Stimulated activated CD4-positive, alpha-beta T cell treated with anti-CD3 and anti-CD28 coated beads, Interleukin-2, amount 100 ng/mL, for 24 hours (primary cell): ENCODE data around the gene EXOC2.
"Not testable (repeated sequence)": the region's sequence is repeated elsewhere in the genome, so short reads cannot be mapped to it uniquely, and the experiment has no call there.

ENCODE experiments used
- DNase-seq, 2 donors: peaks; one replicate each; pipeline ENCODE4 v3.0.0-alpha.2; 2020

The EXOC2 gene

DNA sequence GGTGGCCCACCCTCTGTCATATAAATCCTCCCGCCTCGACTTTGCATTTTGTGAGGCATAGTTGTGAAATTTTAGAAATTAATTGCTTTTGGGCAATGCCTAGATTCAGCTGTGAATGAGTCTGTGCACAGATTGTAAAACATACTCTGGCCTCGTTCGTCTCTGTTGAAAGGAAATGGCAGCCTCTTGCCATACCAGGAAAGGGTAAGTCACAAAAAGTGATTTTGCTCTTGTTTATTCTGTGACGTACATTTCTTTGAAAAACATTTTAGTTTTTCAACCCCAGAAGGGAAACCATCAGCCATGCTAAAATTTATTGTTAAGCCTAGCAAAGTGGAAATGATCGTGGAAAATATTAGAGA is 15.3 kb upstream of the EXOC2 start:
- DNase-seq: no peak

DNA sequence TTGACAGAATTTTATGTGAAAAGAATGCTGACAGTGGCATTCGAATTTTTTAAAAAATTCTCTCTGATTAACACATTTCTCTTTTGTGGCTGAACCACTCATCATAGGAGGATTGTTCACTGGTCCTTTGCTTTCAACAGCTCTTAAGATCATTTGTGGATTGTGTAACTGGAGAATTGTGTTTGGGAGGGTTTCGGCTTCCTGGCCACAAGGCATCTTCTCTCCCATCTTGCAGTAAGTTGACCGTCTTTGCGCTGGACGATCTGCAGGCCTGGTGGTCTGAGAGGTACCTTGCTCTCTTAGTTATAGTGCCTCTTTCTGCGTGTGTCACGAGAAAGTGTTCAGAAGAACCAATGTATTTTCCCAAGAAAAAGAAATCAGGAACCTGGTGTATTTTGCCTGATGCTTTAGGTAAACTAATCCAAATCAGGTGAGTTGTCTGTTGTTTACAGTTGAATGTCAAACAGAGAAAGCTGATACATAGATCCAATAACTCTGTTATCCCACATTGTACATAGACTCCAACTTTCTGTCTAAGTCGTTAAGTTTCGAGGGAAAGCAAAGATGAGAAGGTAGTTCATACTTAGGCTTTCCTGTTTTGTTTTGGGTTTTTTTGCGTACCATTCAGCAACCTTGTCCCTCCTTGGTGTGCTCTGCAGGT is 14.8 kb upstream of the EXOC2 start:
- no peak for DNase-seq

DNA sequence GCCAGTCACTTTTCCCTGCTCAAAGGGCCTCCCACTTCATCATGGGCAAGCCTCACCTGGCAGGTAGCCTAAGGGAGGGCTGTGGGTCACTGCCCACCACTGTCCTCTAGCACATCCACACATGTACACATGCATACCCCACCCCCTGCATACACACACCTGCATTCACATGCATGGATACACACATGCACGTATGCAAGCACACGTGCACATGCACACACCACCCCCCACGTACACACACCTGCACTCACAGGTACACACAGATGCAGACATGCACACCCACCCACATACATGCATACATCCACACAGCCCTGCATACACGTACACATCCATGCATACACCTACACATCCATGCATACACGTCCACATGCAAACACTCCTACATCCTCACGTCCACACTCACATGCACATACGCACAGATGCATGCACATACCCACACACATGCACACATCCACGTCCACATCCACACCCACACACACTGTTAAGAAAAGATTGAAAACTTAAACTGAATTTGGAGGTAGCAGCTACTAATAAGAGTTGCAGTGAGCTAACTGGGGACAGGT is 14.0 kb upstream of the EXOC2 start:
- no peak for DNase-seq

DNA sequence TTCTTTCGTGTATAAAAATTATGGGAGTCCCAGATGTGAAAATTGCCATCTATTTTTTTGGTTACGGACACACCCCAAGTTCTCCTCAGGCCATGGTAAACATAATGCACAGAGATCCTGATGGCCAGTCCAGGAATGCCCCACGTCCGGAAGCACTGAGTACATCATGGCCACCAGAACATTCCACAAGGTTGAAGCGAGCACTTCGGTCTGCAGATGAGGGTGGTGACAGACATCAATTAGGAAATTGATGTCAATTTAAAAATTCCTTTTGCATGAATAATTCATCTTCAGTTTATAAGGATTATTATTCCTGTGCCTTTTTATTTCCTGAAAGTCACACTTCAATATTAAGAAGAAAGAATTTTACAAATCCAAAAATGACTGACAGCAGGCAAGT is 13.2 kb upstream of the EXOC2 start:
- DNase-seq: no peak

DNA sequence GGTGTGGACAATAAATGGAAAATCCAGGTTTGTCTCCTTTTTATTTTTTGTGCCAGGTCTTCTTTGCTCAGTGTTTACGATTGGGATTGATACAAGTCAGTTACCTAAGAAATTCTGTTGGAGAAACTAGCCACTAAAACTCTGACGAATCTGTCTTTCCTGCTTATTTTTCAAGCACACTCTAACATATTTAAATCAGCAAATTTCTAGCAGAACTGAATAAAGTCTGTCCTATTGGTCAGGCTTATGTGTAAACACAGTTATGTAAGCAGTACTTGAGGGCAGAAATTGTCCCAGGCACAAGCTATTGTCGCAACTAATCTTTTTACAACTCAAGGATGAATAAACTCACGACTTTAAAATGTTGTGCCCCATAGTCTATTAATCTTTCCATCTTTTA is 12.1 kb upstream of the EXOC2 start:
- DNase-seq: no peak

DNA sequence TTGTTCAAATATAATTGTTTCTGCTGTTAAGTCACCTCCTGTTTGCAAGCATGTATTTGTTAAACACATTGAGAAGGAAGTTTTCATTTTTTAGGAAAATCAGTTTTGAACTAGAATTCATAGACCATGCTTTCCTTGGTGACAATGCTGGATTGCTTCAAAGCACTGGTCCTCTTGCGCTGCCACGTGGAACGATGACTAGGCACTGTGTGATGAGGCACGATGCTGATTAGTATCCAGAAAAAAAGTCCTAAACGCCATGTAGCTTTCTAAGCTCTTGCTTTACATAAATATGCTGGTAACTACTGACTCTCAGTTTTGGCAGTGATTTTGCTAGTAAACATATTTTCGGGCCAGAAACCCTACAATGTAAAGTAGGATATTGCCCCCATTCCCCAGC is 11.1 kb upstream of the EXOC2 start:
- DNase-seq: no peak

DNA sequence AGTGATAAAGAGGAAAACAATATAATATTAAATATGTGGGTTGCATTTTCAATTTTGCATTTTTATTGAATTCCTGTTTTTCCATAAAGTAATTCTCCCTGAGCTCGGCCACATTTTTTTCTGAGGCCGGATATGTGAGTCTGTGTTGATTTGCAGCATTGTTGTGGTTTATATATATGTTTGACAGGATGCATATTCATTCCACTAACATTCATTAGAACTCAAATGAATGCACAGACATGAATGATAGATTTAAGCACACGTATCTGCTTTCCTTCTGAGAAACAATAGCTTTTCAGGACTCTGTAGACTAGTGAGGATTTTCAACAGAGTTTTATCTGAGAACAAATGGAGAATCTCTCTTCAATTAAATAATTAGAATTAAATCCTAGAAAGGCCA is 10.6 kb upstream of the EXOC2 start:
- DNase-seq: no peak

DNA sequence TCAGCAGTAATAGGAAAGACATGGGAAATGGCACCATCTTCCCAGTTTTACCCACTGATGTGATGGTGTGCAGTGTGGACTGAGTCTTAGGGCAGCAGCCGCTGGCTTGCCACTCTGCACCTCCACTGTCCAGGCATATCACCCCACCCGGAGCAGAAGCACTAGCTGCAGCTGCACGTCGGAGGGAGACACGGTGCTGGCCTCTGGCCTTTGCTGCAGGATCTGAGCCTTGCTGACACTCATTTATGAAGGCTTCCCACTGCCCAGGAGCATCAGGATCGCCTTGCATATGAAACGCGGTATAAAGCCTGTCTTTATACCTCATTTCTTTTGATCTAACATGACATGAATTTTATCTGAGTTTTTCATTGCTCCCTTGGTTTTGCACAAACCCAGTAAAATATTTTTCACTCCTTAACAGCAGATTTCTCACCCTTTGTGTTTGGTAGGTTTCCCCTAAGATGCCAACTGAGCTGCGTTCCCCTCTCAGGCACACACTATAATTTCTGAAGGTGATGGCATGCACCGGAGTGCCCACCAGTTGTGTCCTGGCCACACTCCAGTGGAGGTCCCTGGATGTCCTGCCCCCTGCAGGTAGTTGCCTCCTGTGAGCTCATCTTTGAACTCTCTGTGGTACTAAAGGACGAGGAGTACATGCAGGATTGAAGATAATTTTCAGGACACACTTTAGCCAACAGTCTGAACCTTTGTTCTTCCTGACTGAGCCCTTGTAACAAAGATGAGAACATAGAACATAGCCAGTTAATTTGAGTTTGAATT is 9.0 kb upstream of the EXOC2 start:
- no peak for DNase-seq

DNA sequence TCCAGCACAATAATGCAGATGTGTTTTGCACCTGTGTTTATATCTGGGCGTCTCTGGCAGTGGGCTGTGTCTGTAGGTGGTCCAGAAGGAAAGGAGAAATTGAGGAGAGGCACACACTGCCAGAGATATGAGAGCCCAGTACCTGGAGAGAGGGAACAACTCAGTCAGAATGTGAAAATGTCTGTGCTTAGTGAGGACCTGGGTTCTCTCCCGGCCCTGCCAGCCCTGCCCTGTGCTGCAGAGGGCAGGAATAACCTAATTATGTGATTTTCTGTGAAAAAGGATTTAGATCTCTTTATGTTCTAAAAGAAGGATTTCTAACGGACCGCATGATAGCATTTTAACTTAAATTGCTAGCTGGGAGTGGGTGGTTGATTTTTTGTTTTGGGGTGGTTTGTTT is 8.3 kb upstream of the EXOC2 start:
- no peak for DNase-seq

DNA sequence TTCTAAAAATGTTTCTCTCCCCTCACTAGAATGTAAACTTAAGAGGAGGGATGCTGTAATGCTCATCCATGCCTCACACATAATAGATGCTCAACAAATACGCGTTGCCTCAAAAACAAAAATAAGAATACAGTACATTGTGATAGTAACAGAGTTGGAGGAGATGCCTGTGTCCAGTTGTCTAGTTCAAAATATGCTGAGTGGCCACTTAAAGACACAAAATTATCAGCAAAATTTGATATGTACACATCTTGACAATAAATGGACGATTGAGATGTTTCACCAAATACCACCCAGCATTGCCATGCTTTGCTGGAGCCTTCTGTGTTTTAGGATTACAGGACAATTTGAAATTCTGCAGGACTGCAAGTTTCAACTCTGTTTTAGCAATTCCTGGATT is 7.6 kb upstream of the EXOC2 start:
- DNase-seq: no peak

DNA sequence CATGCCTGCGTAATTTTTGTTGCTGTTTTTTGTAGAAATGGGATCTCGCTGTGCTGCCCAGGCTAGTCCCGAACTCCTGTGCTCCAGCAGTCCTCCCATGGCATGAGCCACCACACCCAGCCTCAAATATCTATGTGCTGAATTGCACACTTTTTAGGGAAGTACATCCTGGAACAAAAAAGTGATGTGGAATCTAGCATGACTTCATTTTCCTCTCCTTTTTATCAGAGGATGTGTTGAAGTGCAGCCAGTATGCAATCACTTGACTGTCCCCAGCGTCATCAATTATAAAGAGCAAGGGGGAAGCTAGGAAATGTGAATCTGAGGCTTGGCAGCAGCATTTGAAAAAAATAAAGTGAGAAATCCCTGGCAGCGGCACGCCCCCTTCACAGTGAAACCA is 6.4 kb upstream of the EXOC2 start:
- no peak for DNase-seq

DNA sequence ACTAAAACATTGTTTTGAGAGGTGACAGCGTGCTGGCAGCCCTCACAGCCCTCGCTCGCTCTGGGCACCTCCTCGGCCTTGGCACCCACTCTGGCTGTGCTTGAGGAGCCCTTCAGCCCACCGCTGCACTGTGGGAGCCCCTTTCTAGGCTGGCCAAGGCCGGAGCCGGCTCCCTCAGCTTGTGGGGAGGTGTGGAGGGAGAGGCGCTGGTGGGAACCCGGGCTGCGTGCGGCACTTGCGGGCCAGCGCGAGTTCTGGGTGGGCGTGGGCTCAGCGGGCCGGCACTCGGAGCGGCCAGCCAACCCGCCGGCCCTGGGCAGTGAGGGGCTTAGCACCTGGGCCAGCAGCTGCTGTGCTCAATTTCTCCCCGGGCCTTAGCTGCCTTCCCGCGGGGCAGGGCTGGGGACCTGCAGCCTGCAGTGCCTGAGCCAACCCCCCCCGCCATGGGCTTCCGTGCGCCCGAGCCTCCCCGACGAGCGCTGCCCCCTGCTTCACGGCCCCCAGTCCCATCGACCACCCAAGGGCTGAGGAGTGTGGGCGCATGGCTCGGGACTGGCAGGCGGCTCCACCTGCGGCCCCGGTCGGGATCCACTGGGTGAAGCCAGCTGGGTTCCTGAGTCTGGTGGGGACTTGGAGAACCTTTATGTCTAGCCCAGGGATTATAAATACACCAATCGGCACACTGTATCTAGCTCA is 1.6 kb upstream of the EXOC2 start:
- not testable (repeated sequence) for DNase-seq

DNA sequence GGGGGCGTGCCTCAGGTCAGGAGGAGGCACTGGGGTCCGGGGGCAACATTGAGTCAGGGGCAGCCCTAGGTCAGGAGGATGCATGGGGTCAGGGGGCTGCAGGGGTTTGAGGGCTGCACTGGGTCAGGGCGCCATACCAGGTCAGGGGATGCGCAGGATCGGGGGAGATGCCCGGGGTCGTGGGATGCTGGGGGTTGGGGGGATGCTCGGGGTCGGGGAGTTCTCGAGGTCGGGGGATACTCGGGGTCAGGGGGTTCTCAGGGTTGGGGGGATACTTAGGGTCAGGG is 727 bp upstream of the EXOC2 start:
- DNase-seq: no peak

DNA sequence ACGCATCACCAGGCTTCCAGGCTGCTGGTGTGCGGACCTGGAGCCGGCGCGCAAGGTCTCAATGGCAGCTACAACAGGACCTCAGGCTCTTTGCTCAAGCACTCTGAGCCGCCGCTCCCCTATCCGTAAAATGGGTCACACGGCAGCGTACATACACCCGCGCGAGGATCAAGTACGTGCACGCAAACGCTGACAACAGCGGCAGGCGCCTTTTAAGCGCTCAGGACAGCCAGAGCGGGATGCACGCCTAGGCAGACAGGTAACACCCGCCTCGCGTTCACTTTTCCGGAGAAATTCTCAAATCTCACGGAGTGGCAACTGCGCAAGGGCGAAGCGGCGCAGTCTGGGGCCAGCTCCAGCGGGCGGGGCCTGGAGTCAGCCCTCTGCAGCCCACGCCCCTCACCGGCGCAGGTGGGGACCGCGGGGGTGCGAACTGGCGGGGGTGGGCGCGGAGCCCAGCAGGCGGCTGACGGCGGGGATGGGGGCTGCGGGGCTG is 535 bp downstream of the EXOC2 start:
- peak; percentile 80 to 81 for DNase-seq

DNA sequence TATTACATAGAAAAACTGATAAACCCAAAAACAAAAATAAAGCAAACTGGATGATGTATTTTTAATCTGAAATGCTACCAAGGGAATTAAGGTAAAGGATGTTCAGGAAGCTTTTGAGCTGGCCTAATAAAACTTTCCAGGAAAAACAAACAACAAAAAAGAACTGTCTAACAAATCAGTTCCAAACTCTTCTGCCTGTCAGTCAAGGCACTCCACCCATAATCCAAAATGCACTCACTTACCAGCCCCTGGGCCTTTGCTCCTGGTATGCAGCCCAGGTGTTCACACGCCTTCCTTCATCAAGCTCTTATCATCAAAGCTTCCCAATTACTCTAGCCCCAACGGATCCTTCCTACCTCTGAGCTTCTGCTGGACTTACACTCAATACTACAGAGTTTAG is 3.7 kb downstream of the EXOC2 start:
- DNase-seq: no peak

DNA sequence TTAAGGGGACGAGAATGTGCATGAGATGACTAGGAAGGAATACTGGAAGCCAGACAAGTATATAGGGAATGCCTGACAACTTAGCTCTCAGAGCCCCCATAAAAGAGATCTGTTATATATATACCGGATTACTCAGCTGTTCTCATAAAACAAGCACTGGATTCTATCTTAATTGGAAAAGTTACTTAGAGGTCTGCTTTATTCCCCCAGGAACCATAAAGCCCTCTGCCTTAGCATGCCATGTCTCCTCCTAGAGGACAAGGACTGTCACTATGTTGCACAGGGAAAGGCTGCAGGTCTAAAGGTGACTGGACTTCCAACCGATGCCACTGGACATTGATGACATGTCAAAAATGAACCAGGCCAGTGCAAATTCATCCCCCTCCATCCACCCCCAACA is 6.4 kb downstream of the EXOC2 start:
- no peak for DNase-seq

DNA sequence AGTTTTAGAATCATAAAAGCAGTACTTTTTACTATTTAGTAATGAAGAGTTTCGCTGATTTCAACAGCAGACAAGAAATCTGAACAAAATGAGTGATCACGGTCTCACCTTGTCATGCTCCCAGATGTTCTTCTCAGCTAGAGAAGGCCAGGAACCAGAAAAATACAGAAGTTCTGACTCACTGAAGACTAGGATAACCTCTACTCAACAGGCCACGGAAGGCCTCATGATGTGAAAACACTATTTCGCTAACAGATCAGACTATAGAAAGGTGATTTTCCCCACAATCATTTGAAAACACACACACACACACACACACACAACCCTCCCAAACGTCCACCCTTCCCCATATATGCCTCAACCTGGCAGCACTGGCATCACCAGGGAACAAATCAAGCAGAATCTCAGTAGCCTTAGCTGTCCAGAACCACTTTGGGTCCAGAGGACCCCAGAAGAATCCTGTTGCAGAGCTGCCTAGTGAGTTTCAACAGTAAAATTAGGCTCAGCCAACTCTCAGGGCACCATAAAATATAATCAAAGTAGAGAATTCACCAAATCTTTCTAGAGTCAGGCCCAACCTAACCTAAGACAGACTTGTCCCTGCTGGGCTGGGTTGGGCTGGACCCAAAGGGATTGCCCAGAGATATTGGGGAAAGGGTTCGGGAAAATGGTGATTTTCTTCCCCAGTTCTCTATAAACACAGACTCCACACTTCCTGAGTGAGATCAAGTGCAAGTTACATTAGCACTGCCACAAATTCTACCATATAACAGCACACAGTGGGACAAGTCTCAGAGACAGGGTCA is 7.9 kb downstream of the EXOC2 start:
- DNase-seq: peak; percentile 38 to 45

DNA sequence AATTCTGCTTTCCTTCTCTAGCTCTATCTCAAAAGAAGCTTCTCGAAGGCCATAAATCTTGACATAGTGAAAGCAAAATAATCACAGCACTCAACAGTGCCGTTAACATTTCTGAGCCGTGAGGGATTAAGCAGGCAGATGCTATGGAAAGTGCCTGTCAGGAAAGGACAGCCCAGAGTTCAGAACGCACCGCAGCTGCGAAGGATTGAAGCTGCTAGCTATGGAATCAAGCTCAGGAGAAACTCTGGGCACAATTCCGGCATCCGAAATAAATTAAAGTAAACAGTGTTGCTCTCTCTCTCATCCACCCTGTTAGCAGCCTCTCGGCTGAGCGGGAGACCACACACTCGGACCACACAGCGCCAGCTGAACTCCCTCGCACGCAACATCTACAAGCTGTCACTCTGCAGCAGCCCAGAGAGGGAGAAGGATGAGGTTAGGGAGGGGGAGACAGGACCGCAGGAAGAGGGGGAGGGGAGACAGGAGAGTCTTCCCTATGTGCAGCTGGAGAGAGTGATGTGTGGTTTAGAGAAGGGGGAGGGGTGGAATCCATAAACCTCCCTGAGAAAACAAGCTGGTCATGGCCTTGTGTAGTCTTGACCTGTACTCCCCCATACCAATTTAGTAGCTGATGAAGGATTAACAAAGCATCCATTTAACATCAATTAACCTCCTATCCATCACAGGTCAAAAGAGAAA is 9.0 kb downstream of the EXOC2 start:
- no peak for DNase-seq

DNA sequence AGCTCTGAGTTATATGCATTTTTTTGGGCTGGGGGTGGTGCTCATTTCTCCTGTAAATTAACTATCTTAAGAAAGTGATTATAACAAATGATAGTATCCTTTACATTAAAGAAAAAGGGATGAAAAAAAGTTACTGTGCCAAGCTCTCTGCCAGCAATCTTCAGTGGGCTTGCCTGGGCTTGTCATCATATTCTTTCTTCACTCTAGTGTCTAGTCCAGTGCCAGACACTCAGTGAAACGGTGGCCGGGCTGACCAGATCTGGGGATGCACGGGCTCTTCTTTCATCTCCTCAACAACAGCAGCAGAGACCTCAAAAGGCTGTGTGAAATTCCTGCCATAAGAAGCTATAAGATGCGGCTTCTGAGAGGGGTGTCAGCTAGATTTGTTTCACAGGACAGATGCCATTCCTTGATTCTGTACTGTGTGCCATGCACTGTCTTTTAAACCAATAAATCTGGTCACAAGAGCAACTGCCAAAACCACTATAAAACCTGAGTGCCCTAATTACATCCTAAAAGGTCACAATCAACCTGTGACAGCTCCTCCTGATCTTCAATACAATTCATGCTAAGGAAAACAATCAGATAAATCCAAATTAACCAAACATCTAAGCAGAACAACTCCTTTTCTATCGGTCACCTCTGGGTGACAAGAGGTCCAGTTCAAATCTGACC is 12.1 kb downstream of the EXOC2 start:
- DNase-seq: no peak

DNA sequence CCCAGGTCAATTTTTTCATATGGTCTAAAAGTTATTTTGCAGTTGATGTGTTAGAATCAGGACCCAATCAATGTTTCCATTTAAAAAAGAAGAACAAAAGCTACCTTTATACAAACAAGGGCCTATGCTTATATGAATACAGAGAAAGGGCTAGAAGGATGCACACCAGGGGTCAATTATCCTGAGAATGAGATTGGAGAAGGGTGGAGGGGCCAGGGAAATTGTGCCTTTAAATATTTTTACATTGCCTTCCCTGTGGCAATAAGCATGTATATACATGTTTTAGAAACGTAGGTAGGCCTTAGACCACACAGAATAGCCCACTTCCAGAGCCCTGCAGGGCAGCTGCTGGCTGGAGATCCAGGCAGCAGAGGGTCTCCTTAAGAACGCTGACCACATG is 12.7 kb downstream of the EXOC2 start:
- DNase-seq: no peak

DNA sequence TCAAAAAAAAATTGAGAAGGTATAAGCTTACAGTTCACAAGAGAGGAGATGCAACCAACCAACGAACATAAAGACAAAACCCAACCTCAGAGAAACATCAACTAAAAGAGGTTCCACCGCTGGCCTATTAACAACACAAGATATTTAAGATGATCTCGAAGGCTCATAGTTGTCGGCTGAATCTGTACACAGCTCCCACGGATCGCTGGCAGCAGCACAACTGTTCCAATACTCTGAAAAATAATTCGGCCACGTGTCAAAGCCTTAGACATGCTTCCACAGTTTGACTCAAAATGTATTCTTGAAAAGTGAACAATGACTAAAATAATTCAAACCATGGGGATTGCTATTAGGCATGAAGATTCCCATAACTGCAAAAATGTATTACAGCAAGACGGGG is 13.7 kb downstream of the EXOC2 start:
- DNase-seq: no peak

DNA sequence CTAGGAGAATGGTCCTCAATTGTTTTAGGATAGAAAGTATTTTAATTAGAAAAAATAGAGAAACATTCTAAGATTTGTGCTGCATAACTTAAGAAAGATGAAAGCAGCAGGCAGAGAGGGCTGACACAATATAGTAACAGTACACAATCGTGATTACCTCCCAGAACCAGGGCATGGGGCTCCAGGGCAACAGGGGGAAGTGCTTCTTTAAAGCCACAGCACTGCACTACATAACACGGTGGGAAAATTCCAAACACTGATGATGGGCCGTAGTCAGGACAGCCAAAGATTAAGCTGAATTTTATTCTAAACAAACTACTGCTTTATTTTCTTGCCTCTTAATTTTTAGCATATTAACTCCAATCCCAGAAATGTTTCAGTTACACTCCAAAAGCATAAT is 14.4 kb downstream of the EXOC2 start:
- no peak for DNase-seq
